ENCODE data around the gene PORCN. TPM values are rescaled to one million over a fixed set of nuclear protein-coding genes. Genes with fewer than 3 reads are reported as not detected.

PORCN gene
- polyA plus RNA-seq, 1 experiment, result 8.4 TPM

DNA sequence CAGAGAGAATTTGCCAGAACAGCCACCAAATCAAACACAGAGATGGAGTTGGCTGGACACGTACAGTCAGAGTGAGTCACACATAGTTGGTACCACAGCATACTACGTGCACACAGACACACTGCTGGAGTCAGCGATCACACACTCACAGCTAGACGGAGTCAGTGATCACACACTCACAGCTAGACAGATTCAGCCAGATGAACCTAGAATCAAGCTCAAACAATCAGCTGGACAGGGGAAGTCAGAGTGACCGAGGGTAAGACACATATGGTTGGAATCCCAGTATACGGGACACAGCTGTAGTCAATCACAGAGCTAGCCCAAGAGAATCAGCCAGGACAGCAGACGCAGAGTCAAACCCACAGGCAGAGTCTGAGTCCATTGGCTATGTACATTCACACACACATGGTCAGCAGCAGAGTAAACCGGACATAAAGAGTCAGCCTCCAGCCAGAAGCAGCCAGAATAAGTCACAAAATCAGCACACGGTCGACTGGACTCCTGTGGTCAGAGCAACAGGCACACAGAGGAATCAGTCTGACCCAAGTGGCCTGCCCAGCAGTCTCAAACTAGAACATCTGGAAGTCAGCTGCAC lies 43.4 kb upstream of the PORCN start:
- CTCF ChIA-PET, result no interaction called here
- peak; percentile 61 for DNase-seq (ENCODE audit: low read depth, low spot score)
- TF ChIP-seq, protein P1, sequence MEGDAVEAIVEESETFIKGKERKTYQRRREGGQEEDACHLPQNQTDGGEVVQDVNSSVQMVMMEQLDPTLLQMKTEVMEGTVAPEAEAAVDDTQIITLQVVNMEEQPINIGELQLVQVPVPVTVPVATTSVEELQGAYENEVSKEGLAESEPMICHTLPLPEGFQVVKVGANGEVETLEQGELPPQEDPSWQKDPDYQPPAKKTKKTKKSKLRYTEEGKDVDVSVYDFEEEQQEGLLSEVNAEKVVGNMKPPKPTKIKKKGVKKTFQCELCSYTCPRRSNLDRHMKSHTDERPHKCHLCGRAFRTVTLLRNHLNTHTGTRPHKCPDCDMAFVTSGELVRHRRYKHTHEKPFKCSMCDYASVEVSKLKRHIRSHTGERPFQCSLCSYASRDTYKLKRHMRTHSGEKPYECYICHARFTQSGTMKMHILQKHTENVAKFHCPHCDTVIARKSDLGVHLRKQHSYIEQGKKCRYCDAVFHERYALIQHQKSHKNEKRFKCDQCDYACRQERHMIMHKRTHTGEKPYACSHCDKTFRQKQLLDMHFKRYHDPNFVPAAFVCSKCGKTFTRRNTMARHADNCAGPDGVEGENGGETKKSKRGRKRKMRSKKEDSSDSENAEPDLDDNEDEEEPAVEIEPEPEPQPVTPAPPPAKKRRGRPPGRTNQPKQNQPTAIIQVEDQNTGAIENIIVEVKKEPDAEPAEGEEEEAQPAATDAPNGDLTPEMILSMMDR (IDR thresholded peaks at IDR 0.05; ENCODE audit: low read depth, low read length), result no peak
- POLR2A ChIA-PET, result interaction anchor here (0.6 to 1.4 kb wide), 3 partner anchors 16 to 485 kb away, joined by 3 to 8 read pairs (median 5); partner anchors contain the start of gene TBC1D25
- H3K4me3 ChIP-seq (ENCODE audit: low read depth, low read length), result peak overlapping the region; percentile 27
- H3K9me3 ChIP-seq (ENCODE audit: control insufficient read depth, insufficient read depth, low read length), result no peaks in the 10 kb centered on the region
- H3K27ac ChIP-seq (ENCODE audit: low read depth, low read length), result peak overlapping the region; percentile 73
- no peaks in the 10 kb centered on the region for H3K27me3 ChIP-seq (ENCODE audit: control insufficient read depth, insufficient read depth, low read length)

DNA sequence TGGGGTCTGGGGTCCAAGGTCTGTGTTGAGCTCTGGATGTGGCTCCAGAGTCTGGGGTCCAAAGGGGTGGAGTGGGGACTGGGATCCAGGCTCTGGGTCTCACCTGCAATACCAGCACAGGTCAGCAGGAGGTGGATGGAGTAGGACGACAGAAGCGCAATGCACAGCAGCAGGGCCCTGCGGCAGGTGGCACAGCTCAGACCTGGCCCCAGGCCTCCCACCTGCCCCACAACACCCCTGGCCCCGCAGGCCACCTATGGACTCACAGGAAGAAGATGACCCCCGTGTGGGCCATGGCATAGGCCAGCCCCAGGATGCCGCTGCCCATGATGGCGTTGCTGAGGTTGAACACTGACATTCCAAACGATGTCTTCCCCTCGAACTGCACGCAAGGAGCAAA lies 42.1 kb upstream of the PORCN start:
- ChIA-PET POLR2A (no interaction called here), CTCF (interaction anchor here (0.7 kb wide), 1 partner anchor 55 kb away, joined by 3 read pairs; no protein-coding TSS in a partner anchor)
- no peaks in the 10 kb centered on the region for H3K9me3 ChIP-seq (ENCODE audit: control insufficient read depth, insufficient read depth, low read length)
- no peak overlapping the region for H3K4me3 ChIP-seq (ENCODE audit: low read depth, low read length)
- TF ChIP-seq, protein P1 (IDR thresholded peaks at IDR 0.05; ENCODE audit: low read depth, low read length), result peak; percentile 13; the same call in 1 of the 2 replicates
- DNase-seq (ENCODE audit: low read depth, low spot score), result no peak
- no peak overlapping the region for H3K27ac ChIP-seq (ENCODE audit: low read depth, low read length)
- H3K27me3 ChIP-seq (ENCODE audit: control insufficient read depth, insufficient read depth, low read length), result no peaks in the 10 kb centered on the region

DNA sequence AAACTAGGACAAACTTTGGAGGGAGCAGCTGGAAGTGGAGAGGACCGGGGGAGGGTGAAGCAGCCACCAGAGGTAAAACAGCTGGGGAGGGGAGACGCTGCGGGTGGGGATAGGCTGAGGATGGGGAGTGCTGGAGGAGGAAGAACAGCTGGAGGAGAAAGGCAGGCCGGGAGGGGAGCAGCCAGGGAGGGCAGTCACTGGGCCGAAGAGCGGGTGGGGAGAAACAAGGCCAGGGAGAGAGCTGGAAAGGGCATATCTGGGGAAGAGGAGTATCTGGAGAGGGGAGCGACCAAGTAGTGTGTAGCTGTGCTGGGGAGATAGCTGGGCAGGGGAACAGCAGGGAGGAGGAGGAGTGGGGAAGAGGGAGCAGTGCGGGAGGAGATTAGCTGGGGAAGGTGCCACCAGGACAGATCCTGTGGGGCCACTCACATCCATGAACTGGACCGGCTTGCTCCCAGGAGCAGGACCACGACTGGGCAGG lies 41.5 kb upstream of the PORCN start:
- Histone ChIP-seq H3K27me3 (ENCODE audit: control insufficient read depth, insufficient read depth, low read length) (no peaks in the 10 kb centered on the region), H3K9me3 (ENCODE audit: control insufficient read depth, insufficient read depth, low read length) (no peaks in the 10 kb centered on the region), H3K27ac (ENCODE audit: low read depth, low read length) (peak overlapping the region; percentile 39), H3K4me3 (ENCODE audit: low read depth, low read length) (peak overlapping the region; percentile 50)
- ChIA-PET CTCF (no interaction called here), POLR2A (interaction anchor here (0.7 kb wide), 1 partner anchor 8 kb away, joined by 3 read pairs; no protein-coding TSS in a partner anchor)
- DNase-seq (ENCODE audit: low read depth, low spot score), result no peak
- TF ChIP-seq, protein P1 (IDR thresholded peaks at IDR 0.05; ENCODE audit: low read depth, low read length), result no peak

DNA sequence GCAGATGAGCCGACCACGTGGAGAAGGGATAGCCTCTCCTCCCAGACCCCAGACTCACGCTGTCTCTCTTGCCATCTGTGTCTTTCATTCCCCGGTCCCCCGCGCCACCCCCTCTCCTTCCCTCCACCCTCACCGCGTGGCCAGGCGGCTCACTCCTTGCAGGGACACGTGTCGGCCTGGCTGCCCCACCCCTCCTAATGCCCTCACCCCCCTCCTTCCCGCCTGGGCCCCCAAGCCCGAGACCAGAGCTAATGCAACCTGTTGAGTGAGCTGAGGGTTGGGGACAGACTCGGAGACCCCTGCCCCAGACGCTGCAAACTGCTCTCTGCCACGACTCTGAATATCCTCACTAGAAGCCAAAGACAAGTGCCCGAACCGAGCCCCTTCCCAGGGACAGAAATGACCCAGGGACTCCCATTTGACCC lies 40.5 kb upstream of the PORCN start:
- ChIA-PET CTCF (interaction anchor here (1.1 kb wide), 1 partner anchor 385 kb away, joined by 5 read pairs; no protein-coding TSS in a partner anchor), POLR2A (no interaction called here)
- Histone ChIP-seq H3K27me3 (ENCODE audit: control insufficient read depth, insufficient read depth, low read length) (no peaks in the 10 kb centered on the region), H3K27ac (ENCODE audit: low read depth, low read length) (no peak overlapping the region), H3K9me3 (ENCODE audit: control insufficient read depth, insufficient read depth, low read length) (no peaks in the 10 kb centered on the region), H3K4me3 (ENCODE audit: low read depth, low read length) (peak overlapping the region; percentile 50)
- DNase-seq (ENCODE audit: low read depth, low spot score), result no peak
- TF ChIP-seq, protein P1 (IDR thresholded peaks at IDR 0.05; ENCODE audit: low read depth, low read length), result no peak
